ENCODE data around the gene ASB15. TPM values are rescaled to one million over a fixed set of nuclear protein-coding genes. Genes with fewer than 3 reads are reported as not detected.

ASB15 gene
- total RNA-seq, 2 experiments from 2014 or later, result not detected

GRCh38 chr7:123665896-123666295 lies 64.3 kb downstream of the ASB15 start:
- ATAC-seq (no peak), DNase-seq (no peak)
- Mint-ChIP-seq H3K36me3 (no peaks in the 10 kb centered on the region), H3K4me1 (no peaks in the 10 kb centered on the region), H3K27me3 (peaks cover 31% of the 10 kb centered on the region), H3K4me3 (no peak overlapping the region), H3K27ac (no peak overlapping the region), H3K9me3 (ENCODE audit: low read depth) (no peaks in the 10 kb centered on the region)
- CTCF ChIA-PET, result no interaction called here

- H3K27me3 Mint-ChIP-seq, result peaks cover 28% of the 10 kb centered on the region
- CTCF ChIA-PET, result no interaction called here
- ATAC-seq (no peak), DNase-seq (no peak)
- no peaks in the 10 kb centered on the region for H3K9me3 Mint-ChIP-seq (ENCODE audit: low read depth)
- H3K36me3 Mint-ChIP-seq, result no peaks in the 10 kb centered on the region
- no peaks in the 10 kb centered on the region for H3K4me1 Mint-ChIP-seq
- H3K27ac Mint-ChIP-seq, result no peak overlapping the region
- H3K4me3 Mint-ChIP-seq, result no peak overlapping the region
Observed at GRCh38 chr7:123666492-123666891, 64.9 kb downstream of the ASB15 start.

- Mint-ChIP-seq H3K9me3 (ENCODE audit: low read depth) (no peaks in the 10 kb centered on the region), H3K27ac (no peak overlapping the region), H3K27me3 (peaks cover 11% of the 10 kb centered on the region), H3K36me3 (no peaks in the 10 kb centered on the region), H3K4me1 (no peaks in the 10 kb centered on the region), H3K4me3 (no peak overlapping the region)
- CTCF ChIA-PET, result no interaction called here
- DNase-seq (no peak), ATAC-seq (no peak)
Observed at GRCh38 chr7:123669485-123669884, 67.9 kb downstream of the ASB15 start.

- Mint-ChIP-seq H3K9me3 (ENCODE audit: low read depth) (no peaks in the 10 kb centered on the region), H3K4me1 (no peaks in the 10 kb centered on the region), H3K27ac (no peak overlapping the region), H3K27me3 (no peaks in the 10 kb centered on the region), H3K4me3 (no peak overlapping the region), H3K36me3 (no peaks in the 10 kb centered on the region)
- CTCF ChIA-PET, result no interaction called here
- no peak for ATAC-seq
- DNase-seq, result no peak
Observed at GRCh38 chr7:123673137-123673732, 71.6 kb downstream of the ASB15 start.

- Mint-ChIP-seq H3K4me1 (no peaks in the 10 kb centered on the region), H3K36me3 (no peaks in the 10 kb centered on the region), H3K4me3 (no peak overlapping the region), H3K27me3 (no peaks in the 10 kb centered on the region), H3K9me3 (ENCODE audit: low read depth) (no peaks in the 10 kb centered on the region), H3K27ac (no peak overlapping the region)
- DNase-seq (no peak), ATAC-seq (no peak)
- CTCF ChIA-PET, result interaction anchor here (0.7 kb wide), 1 partner anchor 9 kb away, joined by 4 read pairs; no protein-coding TSS in a partner anchor
Observed at GRCh38 chr7:123673752-123674398, 72.3 kb downstream of the ASB15 start.

GRCh38 chr7:123674399-123675180 lies 73.0 kb downstream of the ASB15 start:
- Mint-ChIP-seq H3K4me1 (no peaks in the 10 kb centered on the region), H3K9me3 (ENCODE audit: low read depth) (no peaks in the 10 kb centered on the region), H3K27me3 (no peaks in the 10 kb centered on the region), H3K36me3 (no peaks in the 10 kb centered on the region), H3K4me3 (no peak overlapping the region), H3K27ac (no peak overlapping the region)
- no peak for ATAC-seq
- DNase-seq, result no peak
- CTCF ChIA-PET, result interaction anchor here (0.7 kb wide), 1 partner anchor 8 kb away, joined by 4 read pairs; no protein-coding TSS in a partner anchor

- CTCF ChIA-PET, result no interaction called here
- H3K36me3 Mint-ChIP-seq, result no peaks in the 10 kb centered on the region
Observed at GRCh38 chr7:123675181-123675473, 73.5 kb downstream of the ASB15 start.

GRCh38 chr7:123677061-123677715 lies 75.6 kb downstream of the ASB15 start:
- Mint-ChIP-seq H3K36me3 (no peaks in the 10 kb centered on the region), H3K4me3 (no peak overlapping the region), H3K27ac (no peak overlapping the region), H3K4me1 (no peaks in the 10 kb centered on the region), H3K9me3 (ENCODE audit: low read depth) (no peaks in the 10 kb centered on the region), H3K27me3 (no peaks in the 10 kb centered on the region)
- DNase-seq (no peak), ATAC-seq (no peak)
- CTCF ChIA-PET, result no interaction called here

More at GRCh38 chr7:123675181-123675473, 73.5 kb downstream of the ASB15 start:
- Mint-ChIP-seq H3K27ac (no peak overlapping the region), H3K4me3 (no peak overlapping the region), H3K27me3 (no peaks in the 10 kb centered on the region), H3K9me3 (ENCODE audit: low read depth) (no peaks in the 10 kb centered on the region), H3K4me1 (no peaks in the 10 kb centered on the region)
- ATAC-seq (no peak), DNase-seq (no peak)

- peaks cover 7% of the 10 kb centered on the region for H3K36me3 Mint-ChIP-seq
- DNase-seq (no peak), ATAC-seq (no peak)
- H3K27ac Mint-ChIP-seq, result no peak overlapping the region
- H3K27me3 Mint-ChIP-seq, result no peaks in the 10 kb centered on the region
- CTCF ChIA-PET, result no interaction called here
- H3K9me3 Mint-ChIP-seq (ENCODE audit: low read depth), result no peaks in the 10 kb centered on the region
- H3K4me1 Mint-ChIP-seq, result no peaks in the 10 kb centered on the region
- H3K4me3 Mint-ChIP-seq, result no peak overlapping the region
Observed at GRCh38 chr7:123679614-123680013, 78.0 kb downstream of the ASB15 start.

- Mint-ChIP-seq H3K27ac (no peak overlapping the region), H3K4me3 (no peak overlapping the region), H3K9me3 (ENCODE audit: low read depth) (no peaks in the 10 kb centered on the region), H3K27me3 (no peaks in the 10 kb centered on the region), H3K36me3 (peaks cover 9% of the 10 kb centered on the region), H3K4me1 (no peaks in the 10 kb centered on the region)
- no peak for ATAC-seq
- no peak for DNase-seq
- CTCF ChIA-PET, result interaction anchor here (0.9 to 2.4 kb wide), 4 partner anchors 21 to 185 kb away, joined by 3 to 28 read pairs (median 4); no protein-coding TSS in a partner anchor
Observed at GRCh38 chr7:123680580-123680979, 79.0 kb downstream of the ASB15 start.

GRCh38 chr7:123681561-123681960 lies 79.9 kb downstream of the ASB15 start:
- Mint-ChIP-seq H3K27ac (no peak overlapping the region), H3K36me3 (peaks cover 9% of the 10 kb centered on the region), H3K9me3 (ENCODE audit: low read depth) (no peaks in the 10 kb centered on the region), H3K4me3 (no peak overlapping the region), H3K4me1 (no peaks in the 10 kb centered on the region), H3K27me3 (no peaks in the 10 kb centered on the region)
- ATAC-seq (no peak), DNase-seq (no peak)
- CTCF ChIA-PET, result interaction anchor here (0.9 to 2.4 kb wide), 6 partner anchors 17 to 191 kb away, joined by 3 to 28 read pairs (median 4); no protein-coding TSS in a partner anchor

- Mint-ChIP-seq H3K27ac (no peak overlapping the region), H3K36me3 (peaks cover 10% of the 10 kb centered on the region), H3K27me3 (no peaks in the 10 kb centered on the region), H3K9me3 (ENCODE audit: low read depth) (no peaks in the 10 kb centered on the region), H3K4me1 (no peaks in the 10 kb centered on the region), H3K4me3 (no peak overlapping the region)
- DNase-seq, result no peak
- CTCF ChIA-PET, result interaction anchor here (0.6 to 2.4 kb wide), 14 partner anchors 8 to 202 kb away, joined by 3 to 28 read pairs (median 4); partner anchors contain the start of gene WASL
- ATAC-seq, result no peak
Observed at GRCh38 chr7:123682690-123683089, 81.1 kb downstream of the ASB15 start.

- Mint-ChIP-seq H3K4me1 (no peaks in the 10 kb centered on the region), H3K27ac (no peak overlapping the region)
- CTCF ChIA-PET, result no interaction called here
Observed at GRCh38 chr7:123687161-123687560, 85.5 kb downstream of the ASB15 start.

More at GRCh38 chr7:123687161-123687560, 85.5 kb downstream of the ASB15 start:
- Mint-ChIP-seq H3K36me3 (peaks cover 18% of the 10 kb centered on the region), H3K4me3 (no peak overlapping the region), H3K9me3 (ENCODE audit: low read depth) (no peaks in the 10 kb centered on the region), H3K27me3 (no peaks in the 10 kb centered on the region)
- ATAC-seq (no peak), DNase-seq (no peak)

Measured in activated CD8-positive, alpha-beta memory T cell treated with anti-CD3 and anti-CD28 coated beads, Interleukin-2, amount 10 ng/mL, durations not matched to agents 7 days and 5 days (primary cell).